Measurements from ENCODE around the gene MTG2.
A peak's percentile ranks its signal among the peaks of the same experiment; 100 is the strongest.

MTG2 gene

DNA sequence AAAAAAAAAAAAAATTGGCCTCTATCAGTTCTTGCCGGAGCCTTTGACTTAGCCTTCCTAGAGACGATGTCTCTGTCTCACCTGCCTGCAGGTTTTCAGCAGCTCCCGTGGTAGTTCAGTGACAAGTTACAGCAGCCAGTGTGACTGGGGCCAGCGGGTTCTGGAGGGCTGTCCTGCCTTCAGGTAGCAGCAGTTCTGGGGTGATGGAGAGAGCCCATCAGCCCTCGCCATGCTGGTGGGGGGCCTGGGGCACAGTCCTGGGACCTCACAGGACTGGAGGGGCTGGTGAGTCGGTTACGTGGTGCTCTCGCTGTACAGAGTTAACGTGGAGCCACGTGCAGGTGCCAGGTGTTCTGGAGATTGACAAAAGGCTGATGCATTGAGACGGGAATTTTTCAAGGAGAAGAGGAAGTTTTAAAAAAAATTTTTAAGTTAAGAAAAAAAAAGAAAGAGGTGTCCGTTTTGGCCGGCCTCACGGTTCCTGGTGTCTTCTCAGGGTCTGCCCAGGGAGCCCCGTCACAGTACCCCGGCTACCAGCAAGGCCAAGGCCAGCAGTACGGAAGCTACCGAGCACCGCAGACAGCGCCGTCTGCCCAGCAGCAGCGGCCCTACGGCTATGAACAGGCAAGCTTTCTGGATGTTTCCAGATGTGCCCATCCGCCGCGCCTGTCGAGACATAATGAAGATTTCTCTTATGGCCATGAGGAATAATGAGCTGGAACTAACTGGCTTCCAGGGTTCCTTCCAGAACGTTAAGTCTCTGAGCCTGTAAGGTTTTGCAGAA lies 8.6 kb upstream of the MTG2 start:
- ATAC-seq (replicated peaks) (no peak), DNase-seq (no peak)
- no peaks in the 10 kb centered on the region for H3K27me3 Mint-ChIP-seq
- peak overlapping the region in 1 of 2 donors; percentile 52 for H3K27ac Mint-ChIP-seq
- no peak overlapping the region for H3K4me3 Mint-ChIP-seq
- H3K36me3 Mint-ChIP-seq (ENCODE audit: insufficient read depth), result peaks cover 13% of the 10 kb centered on the region
- no peaks in the 10 kb centered on the region for H3K4me1 Mint-ChIP-seq (ENCODE audit: low read depth in 2 of 2)
- no peaks in the 10 kb centered on the region for H3K9me3 Mint-ChIP-seq

DNA sequence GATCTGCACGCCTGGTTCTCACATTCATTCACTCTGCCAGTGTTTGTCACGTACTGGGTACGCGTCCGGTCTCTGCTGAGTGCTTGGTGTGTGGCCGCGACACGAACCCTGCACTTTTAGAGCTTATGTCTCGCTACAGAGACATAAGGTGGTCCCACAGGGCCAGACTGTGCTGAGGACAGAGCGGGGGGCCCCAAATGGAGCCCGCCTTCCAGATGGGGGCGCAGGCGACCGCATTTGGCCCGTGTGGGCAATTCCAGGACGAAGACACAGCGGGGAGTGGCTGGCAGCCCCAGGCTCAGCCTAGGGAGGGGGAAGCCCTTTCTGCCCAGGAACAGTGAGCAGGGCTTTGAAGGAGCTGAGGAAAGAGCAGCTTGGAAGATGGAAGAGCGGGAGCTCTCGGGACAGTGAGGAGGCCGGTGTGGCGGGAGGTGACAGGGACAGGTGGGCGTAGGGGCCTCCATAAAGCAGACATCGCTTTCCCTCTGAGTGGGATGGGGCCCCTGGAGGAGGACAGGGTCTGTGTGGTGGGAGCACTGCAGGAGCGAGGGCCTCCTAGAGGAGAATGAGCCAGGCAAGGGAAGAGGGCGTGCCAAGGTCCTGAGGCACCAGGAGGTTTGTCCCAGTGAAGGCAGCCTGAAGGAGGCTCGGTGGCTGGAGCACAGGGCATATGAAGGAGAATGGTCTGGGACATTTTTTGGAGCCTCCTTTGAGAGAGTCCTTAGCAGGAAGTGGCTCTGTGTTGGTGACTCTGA lies 7.8 kb upstream of the MTG2 start:
- H3K4me1 Mint-ChIP-seq (ENCODE audit: low read depth in 2 of 2), result no peaks in the 10 kb centered on the region
- DNase-seq (no peak), ATAC-seq (replicated peaks) (no peak)
- peak overlapping the region in 1 of 2 donors; percentile 4 for H3K4me3 Mint-ChIP-seq
- peaks cover 12% of the 10 kb centered on the region for H3K36me3 Mint-ChIP-seq (ENCODE audit: insufficient read depth)
- no peaks in the 10 kb centered on the region for H3K27me3 Mint-ChIP-seq
- no peaks in the 10 kb centered on the region for H3K9me3 Mint-ChIP-seq
- H3K27ac Mint-ChIP-seq, result peak overlapping the region in 1 of 2 donors; percentile 52

DNA sequence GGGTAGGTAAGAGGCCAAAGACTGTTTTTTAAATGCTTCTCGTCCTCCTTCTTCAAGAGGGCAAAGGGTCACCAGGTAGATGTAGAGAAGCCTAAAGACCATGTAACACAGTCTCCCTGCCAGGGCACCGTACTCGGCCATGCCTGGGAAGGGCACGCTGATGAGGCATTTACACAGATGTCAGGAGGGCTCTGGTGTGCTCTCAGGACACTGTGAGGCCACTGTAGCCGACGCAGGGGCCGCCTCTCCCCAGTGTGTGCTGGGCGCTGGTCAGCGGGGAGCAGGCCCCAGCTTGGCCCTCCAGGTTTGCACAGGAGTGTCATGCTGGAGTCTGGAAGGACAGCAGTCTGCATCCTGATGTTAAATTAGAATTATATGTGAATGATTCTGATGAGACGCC lies 7.1 kb upstream of the MTG2 start:
- DNase-seq, result no peak
- Mint-ChIP-seq H3K27ac (no peak overlapping the region), H3K4me3 (no peak overlapping the region), H3K27me3 (no peaks in the 10 kb centered on the region), H3K9me3 (no peaks in the 10 kb centered on the region), H3K36me3 (ENCODE audit: insufficient read depth) (peaks cover 12% of the 10 kb centered on the region), H3K4me1 (ENCODE audit: low read depth in 2 of 2) (no peaks in the 10 kb centered on the region)
- no peak for ATAC-seq (replicated peaks)

DNA sequence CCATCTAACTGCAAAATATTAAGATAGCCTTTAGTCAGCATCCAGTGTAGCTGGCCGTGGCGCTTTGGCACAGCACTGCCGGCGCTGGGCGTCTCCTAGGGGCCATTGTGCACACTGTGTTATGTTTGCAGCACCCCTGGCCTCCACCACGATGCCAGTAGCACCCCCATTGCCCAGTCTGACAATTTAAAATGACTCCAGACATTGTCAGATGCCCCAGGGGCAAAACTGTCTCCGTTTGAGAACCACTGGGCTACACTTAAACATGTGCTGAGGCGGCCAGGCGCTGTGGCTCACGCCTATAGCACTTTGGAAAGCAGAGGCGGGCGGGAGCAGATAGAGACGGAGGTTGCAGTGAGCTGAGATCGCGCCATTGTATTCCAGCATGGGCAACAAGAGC lies 6.0 kb upstream of the MTG2 start:
- DNase-seq (no peak), ATAC-seq (replicated peaks) (no peak)
- Mint-ChIP-seq H3K27me3 (no peaks in the 10 kb centered on the region), H3K4me1 (ENCODE audit: low read depth in 2 of 2) (peaks cover 0 to 1% of the 10 kb centered on the region in 2 donors), H3K36me3 (ENCODE audit: insufficient read depth) (peaks cover 12% of the 10 kb centered on the region), H3K4me3 (no peak overlapping the region), H3K9me3 (no peaks in the 10 kb centered on the region), H3K27ac (no peak overlapping the region)

DNA sequence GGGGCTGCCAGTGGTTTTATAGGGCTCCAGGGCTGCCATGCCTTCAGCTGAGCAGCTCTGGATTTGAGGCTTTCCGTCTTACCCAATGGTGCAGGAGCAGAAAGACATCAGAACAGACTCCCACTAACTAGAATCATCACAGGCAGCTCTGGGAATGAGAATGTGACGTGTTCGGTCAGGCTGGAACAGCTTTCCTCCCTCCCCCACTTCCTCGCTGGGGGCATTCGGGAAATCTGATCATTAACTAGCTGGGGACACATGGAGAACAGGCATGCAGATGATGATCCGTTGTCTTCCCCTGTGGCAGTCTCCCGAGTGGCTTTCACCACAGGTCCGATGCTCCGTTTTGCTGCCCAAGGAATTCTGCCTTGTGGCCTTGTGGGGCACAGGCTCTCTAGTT lies 5.5 kb upstream of the MTG2 start:
- no peak for ATAC-seq (replicated peaks)
- Mint-ChIP-seq H3K36me3 (ENCODE audit: insufficient read depth) (peaks cover 13% of the 10 kb centered on the region), H3K9me3 (no peaks in the 10 kb centered on the region), H3K27me3 (no peaks in the 10 kb centered on the region), H3K27ac (no peak overlapping the region), H3K4me1 (ENCODE audit: low read depth in 2 of 2) (peaks cover 0 to 5% of the 10 kb centered on the region in 2 donors), H3K4me3 (no peak overlapping the region)
- no peak for DNase-seq

DNA sequence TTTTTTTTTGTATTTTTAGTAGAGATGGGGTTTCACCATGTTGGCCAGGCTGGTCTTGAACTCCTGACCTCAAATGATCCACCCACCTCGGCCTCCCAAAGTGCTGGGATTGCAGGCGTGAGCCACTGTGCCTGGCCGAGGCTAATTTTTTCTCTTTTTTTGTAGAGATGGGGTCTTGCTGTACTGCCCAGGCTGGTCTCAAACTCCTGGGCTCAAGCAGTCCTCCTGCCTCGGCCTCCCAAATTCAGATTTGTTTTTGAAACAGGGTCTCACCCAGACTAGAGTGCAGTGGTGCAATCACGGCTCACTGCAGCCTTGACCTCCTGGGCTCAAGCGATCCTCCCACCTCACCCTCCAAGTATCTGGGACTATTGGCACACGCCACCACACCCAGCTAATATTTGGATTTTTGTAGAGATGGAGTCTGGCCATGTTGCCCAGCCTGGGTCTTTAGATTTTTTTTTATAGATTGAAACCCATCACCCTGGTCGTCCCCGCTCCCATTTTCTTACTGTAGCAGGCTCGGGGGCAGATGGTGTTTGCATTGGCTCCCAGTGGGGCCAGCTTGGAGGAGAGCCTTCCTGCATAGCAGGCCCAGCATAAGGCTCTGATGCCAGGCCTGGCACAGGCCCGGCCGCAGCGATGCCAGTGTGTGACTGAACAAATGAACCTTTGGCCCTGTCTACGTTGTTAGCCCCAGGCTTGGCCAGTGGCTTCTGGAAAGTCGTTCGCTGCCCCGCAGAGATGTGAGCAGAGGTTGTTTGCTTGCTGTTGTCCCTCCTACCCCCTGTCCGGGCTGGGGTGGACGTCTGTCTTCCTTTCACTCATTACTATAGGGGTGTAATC lies 4.3 kb upstream of the MTG2 start:
- Mint-ChIP-seq H3K9me3 (no peaks in the 10 kb centered on the region), H3K27ac (no peak overlapping the region), H3K4me1 (ENCODE audit: low read depth in 2 of 2) (peaks cover 6 to 7% of the 10 kb centered on the region in 2 donors), H3K27me3 (no peaks in the 10 kb centered on the region), H3K4me3 (no peak overlapping the region), H3K36me3 (ENCODE audit: insufficient read depth) (peaks cover 20% of the 10 kb centered on the region)
- no peak for DNase-seq
- no peak for ATAC-seq (replicated peaks)

DNA sequence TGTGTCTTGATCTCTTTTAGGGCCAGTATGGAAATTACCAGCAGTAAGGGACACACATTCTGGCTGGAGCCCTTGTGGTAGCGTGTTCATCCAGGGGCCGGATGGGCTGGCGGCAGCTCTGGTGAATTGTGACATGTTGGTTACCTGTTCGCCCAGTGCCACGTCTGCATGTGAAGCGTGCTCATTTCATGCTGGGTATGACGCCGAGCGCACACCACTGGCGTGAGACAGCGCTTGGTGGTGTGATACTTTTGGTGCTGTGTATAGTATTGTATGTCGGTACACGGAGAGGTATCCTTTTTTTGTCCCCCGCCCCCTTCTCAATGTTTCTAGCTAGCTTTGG lies 3.7 kb upstream of the MTG2 start:
- no peaks in the 10 kb centered on the region for H3K9me3 Mint-ChIP-seq
- ATAC-seq (replicated peaks), result no peak
- no peak overlapping the region for H3K27ac Mint-ChIP-seq

DNA sequence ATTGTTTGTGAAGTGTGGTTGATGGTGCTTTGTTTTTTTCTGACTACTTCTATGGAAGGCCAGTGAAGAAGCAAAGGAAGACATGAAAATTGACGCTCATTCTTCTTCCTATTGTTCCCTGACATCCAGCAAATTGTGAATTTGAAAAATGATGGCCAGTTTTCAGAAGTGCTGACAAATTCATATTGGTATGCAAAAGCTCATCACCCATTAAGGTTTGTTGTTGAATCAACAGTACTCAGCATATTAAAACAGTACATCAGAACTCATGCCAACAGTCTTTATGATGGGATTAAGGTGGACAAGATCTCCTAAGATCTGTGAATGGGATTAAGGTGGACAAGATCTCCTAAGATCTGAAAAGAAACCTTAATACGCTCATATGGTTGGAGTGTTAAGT lies 1.0 kb upstream of the MTG2 start:
- Mint-ChIP-seq H3K27ac (peak overlapping the region; percentile 96), H3K36me3 (ENCODE audit: insufficient read depth) (peaks cover 23% of the 10 kb centered on the region), H3K4me1 (ENCODE audit: low read depth in 2 of 2) (peaks cover 20 to 21% of the 10 kb centered on the region in 2 donors)

More for the DNA sequence above, 3.7 kb upstream of the MTG2 start:
- Mint-ChIP-seq H3K27me3 (no peaks in the 10 kb centered on the region), H3K4me3 (no peak overlapping the region), H3K36me3 (ENCODE audit: insufficient read depth) (peaks cover 22% of the 10 kb centered on the region), H3K4me1 (ENCODE audit: low read depth in 2 of 2) (peaks cover 9 to 13% of the 10 kb centered on the region in 2 donors)
- DNase-seq, result no peak

DNA sequence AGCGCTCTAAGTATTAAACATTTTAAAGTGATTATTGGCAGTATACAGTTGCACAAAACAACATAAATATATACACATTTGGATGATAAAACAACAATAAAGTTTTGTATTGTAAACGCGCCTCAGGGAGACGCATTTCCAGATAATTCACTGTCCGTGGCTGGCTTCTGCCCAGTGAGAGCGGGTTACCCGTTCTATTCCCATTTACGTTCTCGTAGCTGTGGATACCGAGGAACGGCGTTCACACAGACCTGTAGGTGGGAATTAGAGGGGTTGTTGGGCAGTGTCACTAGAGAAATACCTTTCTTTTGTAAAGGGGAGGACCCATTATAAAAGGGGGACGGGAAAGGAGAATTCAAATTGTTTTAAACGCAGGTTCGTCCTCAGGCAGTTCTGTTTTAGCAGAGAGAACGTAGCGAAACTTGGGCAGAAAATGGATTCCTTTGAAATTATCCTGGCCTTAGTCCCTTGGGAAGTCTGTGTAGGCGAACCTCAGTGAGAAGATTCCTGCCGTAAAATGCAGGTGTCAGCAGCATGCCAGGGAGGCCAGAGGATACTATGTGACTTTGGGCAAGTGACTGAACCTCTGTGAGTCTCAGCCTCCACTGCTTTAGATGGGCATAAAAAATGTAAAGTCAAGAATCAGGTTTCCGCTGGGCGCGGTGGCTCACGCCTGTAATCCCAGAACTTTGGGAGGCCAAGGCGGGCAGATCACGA lies 756 bp downstream of the MTG2 start:
- Mint-ChIP-seq H3K4me1 (ENCODE audit: low read depth in 2 of 2) (peaks cover 29 to 31% of the 10 kb centered on the region in 2 donors), H3K9me3 (no peaks in the 10 kb centered on the region), H3K36me3 (ENCODE audit: insufficient read depth) (peaks cover 23% of the 10 kb centered on the region), H3K27me3 (no peaks in the 10 kb centered on the region), H3K27ac (peak overlapping the region; percentile 96), H3K4me3 (peak overlapping the region; percentile 88 to 91)
- DNase-seq, result no peak
- ATAC-seq (replicated peaks), result no peak

More for the DNA sequence above, 1.0 kb upstream of the MTG2 start:
- Mint-ChIP-seq H3K27me3 (no peaks in the 10 kb centered on the region), H3K4me3 (peak overlapping the region; percentile 88 to 91), H3K9me3 (no peaks in the 10 kb centered on the region)
- DNase-seq, result no peak
- no peak for ATAC-seq (replicated peaks)

DNA sequence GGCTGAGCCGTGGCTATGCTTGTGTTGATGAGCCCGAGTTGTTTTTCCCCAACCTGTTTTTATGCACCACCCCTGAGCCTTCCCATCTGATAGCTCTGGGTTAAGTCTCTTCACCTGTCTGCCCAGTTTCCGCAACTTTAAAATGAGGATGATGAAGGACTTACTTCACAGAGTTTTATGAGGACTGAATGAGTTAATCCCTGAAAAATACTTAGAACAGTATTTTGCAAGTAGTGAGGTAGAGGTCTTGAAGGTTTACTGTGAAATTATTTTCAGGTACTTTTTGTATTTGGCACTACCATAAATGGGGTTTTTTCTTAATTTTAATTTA lies 3.2 kb downstream of the MTG2 start:
- Mint-ChIP-seq H3K4me3 (no peak overlapping the region), H3K27me3 (no peaks in the 10 kb centered on the region), H3K36me3 (ENCODE audit: insufficient read depth) (peaks cover 30% of the 10 kb centered on the region), H3K27ac (no peak overlapping the region), H3K4me1 (ENCODE audit: low read depth in 2 of 2) (peaks cover 31 to 32% of the 10 kb centered on the region in 2 donors), H3K9me3 (no peaks in the 10 kb centered on the region)
- no peak for ATAC-seq (replicated peaks)
- DNase-seq, result no peak

DNA sequence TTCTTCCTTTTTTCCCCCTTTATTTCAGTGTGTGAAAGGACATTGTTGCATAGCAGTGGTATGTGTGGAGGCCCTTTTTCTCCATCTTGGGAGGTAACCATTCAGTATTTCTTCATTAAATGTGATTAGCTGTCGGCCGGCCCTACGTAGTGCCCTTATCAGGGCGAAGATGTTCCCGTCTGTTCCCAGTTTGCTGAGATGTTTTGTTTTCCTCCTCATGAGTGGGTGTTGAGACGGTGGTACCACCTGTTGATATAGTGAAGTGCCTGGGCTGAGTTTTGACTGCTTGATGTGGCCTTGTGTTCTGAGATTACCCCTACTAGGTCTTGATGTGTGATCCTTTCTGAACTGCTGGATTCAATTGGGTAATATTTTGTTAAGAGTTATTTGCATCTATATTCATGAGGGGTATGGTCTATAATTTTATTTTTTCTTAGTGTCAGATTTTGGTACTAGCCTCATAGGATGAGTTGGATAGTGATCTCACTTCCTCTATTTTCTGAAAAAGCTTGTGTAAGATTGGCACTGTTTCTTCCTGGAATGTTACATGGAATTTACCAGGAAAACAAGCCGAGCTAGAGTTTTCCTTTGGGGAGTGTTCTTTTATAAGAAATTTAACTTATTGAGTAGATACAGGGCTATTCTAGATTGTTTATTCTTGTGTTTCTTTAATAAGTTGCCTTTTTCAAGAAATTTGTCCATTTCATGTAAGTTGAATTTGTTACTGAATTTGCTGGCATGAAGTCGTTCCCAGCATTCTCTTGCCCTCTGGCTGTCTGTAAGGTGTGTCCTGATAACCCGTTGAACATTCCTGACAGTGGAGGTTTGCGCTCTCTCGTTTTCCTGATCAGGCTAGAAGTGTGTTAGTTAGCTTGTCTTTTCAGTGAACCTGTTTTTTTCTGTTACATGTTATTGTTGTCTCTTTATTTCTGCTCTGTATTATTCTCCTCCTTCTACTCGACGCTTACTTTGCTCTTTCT lies 4.3 kb downstream of the MTG2 start:
- DNase-seq (no peak), ATAC-seq (replicated peaks) (no peak)
- Mint-ChIP-seq H3K4me3 (no peak overlapping the region), H3K9me3 (no peaks in the 10 kb centered on the region), H3K27me3 (no peaks in the 10 kb centered on the region), H3K36me3 (ENCODE audit: insufficient read depth) (peaks cover 34% of the 10 kb centered on the region), H3K4me1 (ENCODE audit: low read depth in 2 of 2) (peaks cover 27 to 32% of the 10 kb centered on the region in 2 donors), H3K27ac (peak overlapping the region; percentile 36 to 73)

DNA sequence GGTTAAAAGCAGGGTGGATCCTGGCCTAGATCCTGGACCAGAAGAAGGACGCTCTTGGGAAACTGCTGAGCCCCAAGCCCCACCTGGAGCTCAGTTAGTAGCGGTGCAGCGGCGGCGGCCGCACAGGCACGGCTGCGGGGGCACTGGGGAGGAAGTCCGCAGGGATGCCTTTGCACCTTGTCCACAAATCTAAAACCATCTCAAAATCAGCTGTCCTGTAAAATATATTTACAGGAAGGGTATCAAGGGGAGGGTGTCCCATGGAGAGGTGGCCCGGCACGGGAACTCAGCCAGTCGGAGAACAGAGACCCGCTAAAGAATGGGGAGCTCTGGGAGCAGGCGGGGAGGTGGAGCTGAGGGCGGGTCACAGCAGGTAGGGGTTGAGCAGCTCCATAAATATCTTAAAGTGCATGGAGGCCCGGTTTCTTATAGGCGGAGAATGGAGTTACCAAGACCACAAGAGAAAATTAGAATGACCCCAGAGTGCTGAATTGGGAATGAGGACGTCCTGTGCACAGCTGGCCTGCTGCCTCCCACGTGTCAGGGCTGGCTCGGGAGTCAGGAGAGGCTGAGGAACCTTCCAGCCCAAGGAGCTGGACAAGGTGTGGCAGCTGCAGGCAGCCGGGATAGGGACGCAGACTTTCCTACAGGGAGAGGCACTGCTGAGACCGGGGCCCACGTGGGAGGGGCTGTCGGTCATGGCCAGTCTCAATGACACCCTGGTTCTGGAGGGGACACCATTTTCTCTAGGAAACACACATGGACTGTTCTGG lies 8.0 kb downstream of the MTG2 start:
- DNase-seq (no peak), ATAC-seq (replicated peaks) (no peak)
- peaks cover 25% of the 10 kb centered on the region for H3K36me3 Mint-ChIP-seq (ENCODE audit: insufficient read depth)
- H3K4me1 Mint-ChIP-seq (ENCODE audit: low read depth in 2 of 2), result peaks cover 13 to 18% of the 10 kb centered on the region in 2 donors
- H3K4me3 Mint-ChIP-seq, result no peak overlapping the region
- no peaks in the 10 kb centered on the region for H3K27me3 Mint-ChIP-seq
- H3K9me3 Mint-ChIP-seq, result no peaks in the 10 kb centered on the region
- H3K27ac Mint-ChIP-seq, result no peak overlapping the region

All from effector memory CD8-positive, alpha-beta T cell (primary cell).